K562 treated with DMSO at 1 percent for 4 hours (cell line): Measurements from ENCODE around the gene NEU3. TPM values are rescaled to one million over a fixed set of nuclear protein-coding genes. Genes with fewer than 3 reads are reported as not detected.

ENCODE experiments used
- total RNA-seq: library from RNA; unstranded; fragments of 300-600 nt; gene quantifications from 2 replicates; pipeline ENCODE4 v1.2.3, GENCODE V29; 2022; ENCODE audit not compliant: insufficient read depth

Gene NEU3, protein sequence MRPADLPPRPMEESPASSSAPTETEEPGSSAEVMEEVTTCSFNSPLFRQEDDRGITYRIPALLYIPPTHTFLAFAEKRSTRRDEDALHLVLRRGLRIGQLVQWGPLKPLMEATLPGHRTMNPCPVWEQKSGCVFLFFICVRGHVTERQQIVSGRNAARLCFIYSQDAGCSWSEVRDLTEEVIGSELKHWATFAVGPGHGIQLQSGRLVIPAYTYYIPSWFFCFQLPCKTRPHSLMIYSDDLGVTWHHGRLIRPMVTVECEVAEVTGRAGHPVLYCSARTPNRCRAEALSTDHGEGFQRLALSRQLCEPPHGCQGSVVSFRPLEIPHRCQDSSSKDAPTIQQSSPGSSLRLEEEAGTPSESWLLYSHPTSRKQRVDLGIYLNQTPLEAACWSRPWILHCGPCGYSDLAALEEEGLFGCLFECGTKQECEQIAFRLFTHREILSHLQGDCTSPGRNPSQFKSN
- 7.7 and 12.9 TPM in 2 replicates for total RNA-seq

DNA sequence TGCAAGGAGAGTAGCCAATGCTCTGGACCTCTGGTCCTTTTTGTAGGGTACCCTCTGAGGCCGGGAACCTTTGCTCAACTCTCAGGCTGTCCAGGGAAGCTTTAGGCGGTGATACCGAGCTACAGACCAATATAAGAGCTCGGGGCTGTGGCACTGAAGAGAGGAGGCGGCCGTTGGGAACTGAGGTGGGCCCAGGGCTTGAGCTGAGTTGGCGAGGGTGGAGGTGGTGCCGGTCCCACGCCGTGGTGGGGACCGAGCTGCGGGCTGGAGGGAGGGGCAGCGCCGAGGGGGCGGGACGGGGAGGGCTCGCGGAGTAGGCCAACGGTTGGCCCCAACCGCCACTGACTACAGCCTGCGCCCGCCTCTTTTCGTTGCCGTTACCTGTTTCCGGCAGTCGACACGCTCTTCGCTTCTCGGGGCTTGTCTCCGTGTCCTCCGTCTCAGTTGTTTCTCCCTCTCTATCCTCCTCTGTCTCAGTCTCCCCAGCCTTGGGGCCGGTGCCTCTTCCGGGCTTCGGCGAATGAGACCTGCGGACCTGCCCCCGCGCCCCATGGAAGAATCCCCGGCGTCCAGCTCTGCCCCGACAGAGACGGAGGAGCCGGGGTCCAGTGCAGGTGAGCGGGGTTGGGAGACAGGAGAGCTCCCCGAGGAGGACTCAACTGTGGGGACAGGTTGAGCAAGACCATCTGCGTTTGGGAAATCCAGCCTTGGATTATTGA lies at the start of gene NEU3:
TSS of gene NEU3 (plus strand) at position 393 of the 719 bp plus-strand sequence. CDS start at position 521, 128 bp downstream.

DNA sequence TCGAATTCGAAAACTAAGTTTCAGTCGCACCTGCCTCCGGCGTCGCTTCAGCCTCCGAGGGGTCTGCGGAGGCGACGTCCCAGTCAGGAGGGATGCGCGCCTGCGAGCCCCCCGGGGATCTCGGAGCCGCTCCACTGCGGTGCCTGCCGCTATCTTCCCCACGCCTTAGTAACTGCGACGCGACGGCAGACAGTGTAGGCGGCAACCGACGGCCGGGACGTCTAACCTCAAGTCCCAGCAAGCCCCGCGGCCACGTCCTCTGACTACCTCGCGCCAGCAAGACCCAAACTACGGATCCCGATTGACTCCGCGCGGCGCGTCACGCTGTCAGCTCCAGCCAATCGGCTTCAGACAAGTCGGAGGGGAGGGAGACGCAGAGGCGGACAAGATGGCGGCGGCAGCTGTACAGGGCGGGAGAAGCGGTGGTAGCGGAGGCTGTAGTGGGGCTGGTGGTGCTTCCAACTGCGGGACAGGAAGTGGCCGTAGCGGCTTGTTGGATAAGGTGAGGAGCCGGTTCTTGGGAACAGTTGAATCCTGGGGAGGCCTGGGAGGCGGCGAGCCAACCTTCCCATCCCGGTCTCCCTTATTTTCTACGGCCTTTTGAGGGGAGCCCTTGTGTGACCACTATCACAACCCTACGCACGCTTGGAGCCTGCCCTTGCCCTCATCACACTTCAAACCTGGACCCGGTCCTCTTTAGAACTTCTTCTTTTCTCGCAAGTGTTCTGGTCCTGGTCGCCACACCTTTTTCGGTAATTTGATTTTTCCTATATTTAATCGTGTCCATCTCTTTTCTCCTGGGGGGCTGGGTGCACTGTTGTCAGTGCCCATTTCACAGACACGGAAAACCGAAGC lies 39.6 kb upstream of the NEU3 start, which contains the start of the genes SPCS2 and XRRA1:
TSS of gene SPCS2 (plus strand) at position 369 of the 855 bp plus-strand sequence. CDS start at position 389, 20 bp downstream.
TSS of gene XRRA1 (minus strand) at position 194 of the 855 bp plus-strand sequence. CDS start 8,213 bp downstream, outside the sequence.

Other genes with a start within 250 kb of the NEU3 start
- gene RNF169, start 240.1 kb upstream of the NEU3 start, total RNA-seq = 2.9 and 3.9 TPM in 2 replicates
- gene XRRA1, start 39.8 kb upstream of the NEU3 start, total RNA-seq = 8.2 and 13.7 TPM in 2 replicates
- 57.6 and 75.7 TPM in 2 replicates for gene SPCS2, start 39.7 kb upstream of the NEU3 start, total RNA-seq
- 0.86 and 1.1 TPM in 2 replicates for gene OR2AT4, start 107.9 kb downstream of the NEU3 start, total RNA-seq
- 21.8 and 32.1 TPM in 2 replicates for gene SLCO2B1, start 162.2 kb downstream of the NEU3 start, total RNA-seq